Activated CD8-positive, alpha-beta T cell treated with anti-CD3 and anti-CD28 coated beads for 36 hours (primary cell): ENCODE measurements around the gene ZNF333. TPM values are rescaled to one million over a fixed set of nuclear protein-coding genes. Genes with fewer than 3 reads are reported as not detected.

Experiments
- ATAC-seq: fragments of 200-7000 bp; cut with Tn5 transposase; one replicate; pipeline ENCODE4 v1.10.0; 2021; ENCODE audit warnings: mild to moderate bottlenecking, moderate library complexity
- CTCF ChIA-PET: fragments of 350-600 bp; sonication (Branson Sonifier 250); formaldehyde crosslinking; loops from one replicate; lab custom pipeline; 2021; ENCODE audit warnings: antibody characterized with exemption; lab: Charles Lee
- POLR2A ChIA-PET: fragments of 350-600 bp; sonication (Branson Sonifier 250); formaldehyde crosslinking; loops from one replicate; lab custom pipeline; 2021; ENCODE audit warnings: antibody characterized with exemption; lab: Charles Lee
- DNase-seq: peaks from one replicate; pipeline ENCODE4 v3.0.0-alpha.2; 2020
- H3K27ac Mint-ChIP-seq: one replicate; pipeline ENCODE4 v1.8.0; 2021; ENCODE audit warnings: mild to moderate bottlenecking, mixed read lengths
- H3K27me3 Mint-ChIP-seq: one replicate; pipeline ENCODE4 v1.8.0; 2021; ENCODE audit warnings: mixed read lengths
- H3K36me3 Mint-ChIP-seq: one replicate; pipeline ENCODE4 v1.8.0; 2021; ENCODE audit warnings: low read depth, mixed read lengths
- H3K4me1 Mint-ChIP-seq: one replicate; pipeline ENCODE4 v1.8.0; 2021; ENCODE audit warnings: low read depth, mixed read lengths
- H3K4me3 Mint-ChIP-seq: one replicate; pipeline ENCODE4 v1.8.0; 2021; ENCODE audit warnings: mild to moderate bottlenecking, moderate library complexity, mixed read lengths
- H3K9me3 Mint-ChIP-seq: one replicate; pipeline ENCODE4 v1.8.0; 2021; ENCODE audit warnings: mixed read lengths
- intact Hi-C: fragments of 100-400 bp; cut with micrococcal nuclease; formaldehyde crosslinking; loops from one replicate; pipeline ENCODE4 v1.10.0; 2022
- total RNA-seq, 2 experiments: library from RNA; stranded (reverse); gene quantifications; one replicate each; pipeline ENCODE4 v1.2.3, GENCODE V29; 2021
- TF ChIP-seq, protein P1 (sequence below): fragments of 200-600 bp; IDR thresholded peaks from one replicate; pipeline ENCODE4 v1.8.0; 2022; ENCODE audit warnings: antibody characterized with exemption, mild to moderate bottlenecking

The ZNF333 gene
- total RNA-seq, 2 experiments from 2014 or later: 12.2 to 14.0 TPM

DNA sequence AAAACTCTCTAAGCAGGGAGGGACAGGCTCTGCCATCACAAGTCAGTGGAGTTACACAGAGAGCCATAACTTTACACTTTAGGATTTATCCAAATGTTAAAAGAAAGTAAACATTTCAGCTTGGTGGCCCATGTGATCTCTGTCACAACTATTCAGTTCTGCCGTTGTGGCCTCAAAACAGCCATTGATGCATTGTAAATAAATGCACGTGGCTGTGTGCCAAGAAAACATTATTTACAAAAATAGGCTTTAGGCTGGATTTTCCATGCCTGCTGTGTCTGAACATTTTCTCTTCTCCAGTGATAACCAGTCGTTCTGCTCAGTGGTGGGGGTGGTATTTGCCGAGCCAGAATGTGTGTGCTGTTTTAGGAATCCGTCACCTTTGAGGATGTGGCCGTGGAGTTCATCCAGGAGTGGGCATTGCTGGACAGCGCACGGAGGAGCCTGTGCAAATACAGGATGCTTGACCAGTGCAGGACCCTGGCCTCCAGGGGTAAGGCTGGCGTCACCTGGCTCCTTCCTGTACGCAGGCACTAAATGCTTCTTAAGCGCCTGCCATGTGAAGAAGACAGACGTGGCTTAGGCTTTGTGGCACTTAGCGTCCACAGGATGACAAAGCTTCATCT, 4.9 kb downstream of the ZNF333 start:
- no peaks in the 10 kb centered on the region for H3K27me3 Mint-ChIP-seq
- DNase-seq: no peak
- no peaks in the 10 kb centered on the region for H3K9me3 Mint-ChIP-seq
- intact Hi-C loops: no loop called here
- TF ChIP-seq, protein P1, sequence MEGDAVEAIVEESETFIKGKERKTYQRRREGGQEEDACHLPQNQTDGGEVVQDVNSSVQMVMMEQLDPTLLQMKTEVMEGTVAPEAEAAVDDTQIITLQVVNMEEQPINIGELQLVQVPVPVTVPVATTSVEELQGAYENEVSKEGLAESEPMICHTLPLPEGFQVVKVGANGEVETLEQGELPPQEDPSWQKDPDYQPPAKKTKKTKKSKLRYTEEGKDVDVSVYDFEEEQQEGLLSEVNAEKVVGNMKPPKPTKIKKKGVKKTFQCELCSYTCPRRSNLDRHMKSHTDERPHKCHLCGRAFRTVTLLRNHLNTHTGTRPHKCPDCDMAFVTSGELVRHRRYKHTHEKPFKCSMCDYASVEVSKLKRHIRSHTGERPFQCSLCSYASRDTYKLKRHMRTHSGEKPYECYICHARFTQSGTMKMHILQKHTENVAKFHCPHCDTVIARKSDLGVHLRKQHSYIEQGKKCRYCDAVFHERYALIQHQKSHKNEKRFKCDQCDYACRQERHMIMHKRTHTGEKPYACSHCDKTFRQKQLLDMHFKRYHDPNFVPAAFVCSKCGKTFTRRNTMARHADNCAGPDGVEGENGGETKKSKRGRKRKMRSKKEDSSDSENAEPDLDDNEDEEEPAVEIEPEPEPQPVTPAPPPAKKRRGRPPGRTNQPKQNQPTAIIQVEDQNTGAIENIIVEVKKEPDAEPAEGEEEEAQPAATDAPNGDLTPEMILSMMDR: no peak
- H3K36me3 Mint-ChIP-seq: peaks cover 25% of the 10 kb centered on the region
- ATAC-seq: no peak
- peaks cover 15% of the 10 kb centered on the region for H3K4me1 Mint-ChIP-seq
- H3K4me3 Mint-ChIP-seq: no peak overlapping the region
- ChIA-PET CTCF (interaction anchor here (1.1 to 2.6 kb wide), 2 partner anchors 122 to 138 kb away, joined by 3 to 13 read pairs; partner anchors contain the start of gene NDUFB7), POLR2A (no interaction called here)
- no peak overlapping the region for H3K27ac Mint-ChIP-seq

DNA sequence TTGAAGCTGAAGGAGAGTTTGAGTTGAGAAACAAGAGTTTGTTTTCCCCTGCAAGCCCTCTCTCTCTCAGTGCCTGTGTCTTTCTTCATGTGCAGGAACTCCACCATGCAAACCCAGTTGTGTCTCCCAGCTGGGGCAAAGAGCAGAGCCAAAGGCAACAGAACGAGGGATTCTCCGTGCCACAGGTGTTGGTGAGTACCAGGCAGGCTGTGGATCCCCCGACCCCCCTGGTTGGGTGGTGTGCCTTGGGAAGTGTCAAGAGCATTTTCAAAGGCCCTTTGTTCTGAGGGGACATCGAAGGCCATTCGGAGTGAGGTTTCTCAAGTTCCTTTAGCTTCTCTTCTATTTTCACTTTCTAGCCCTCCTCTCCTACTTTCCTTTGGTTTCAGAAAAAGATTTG, 5.6 kb downstream of the ZNF333 start:
- Mint-ChIP-seq H3K27ac (no peak overlapping the region), H3K27me3 (no peaks in the 10 kb centered on the region), H3K4me1 (peaks cover 13% of the 10 kb centered on the region), H3K4me3 (no peak overlapping the region), H3K9me3 (no peaks in the 10 kb centered on the region), H3K36me3 (peaks cover 30% of the 10 kb centered on the region)
- ATAC-seq: no peak
- TF ChIP-seq, protein P1: no peak
- intact Hi-C loops: no loop called here
- no peak for DNase-seq
- ChIA-PET POLR2A (no interaction called here), CTCF (interaction anchor here (0.7 to 2.6 kb wide), 3 partner anchors 9 to 139 kb away, joined by 3 to 13 read pairs (median 3); partner anchors contain the start of gene NDUFB7)

DNA sequence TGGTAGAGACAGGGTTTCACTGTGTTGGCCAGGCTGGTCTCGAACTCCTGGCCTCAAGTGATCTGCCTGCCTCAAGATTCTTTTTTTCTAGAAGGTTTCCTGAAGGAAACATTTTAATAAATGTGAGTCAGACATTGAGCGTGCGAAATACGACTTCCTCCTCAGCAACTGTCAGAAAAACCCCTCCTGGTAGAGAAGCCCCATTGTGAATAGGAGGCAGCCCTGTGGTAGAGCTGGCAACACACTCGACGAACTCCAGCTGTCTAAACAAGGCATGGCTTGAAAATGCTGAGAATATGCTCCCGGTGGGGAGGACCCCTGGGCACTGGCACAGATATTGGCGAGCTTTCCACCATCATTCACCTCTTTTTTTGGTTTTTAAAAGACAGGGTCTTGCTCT, 9.8 kb downstream of the ZNF333 start:
- intact Hi-C loops: no loop called here
- ATAC-seq: no peak
- Mint-ChIP-seq H3K36me3 (peaks cover 52% of the 10 kb centered on the region), H3K9me3 (no peaks in the 10 kb centered on the region), H3K4me1 (no peaks in the 10 kb centered on the region), H3K4me3 (no peak overlapping the region), H3K27ac (no peak overlapping the region), H3K27me3 (no peaks in the 10 kb centered on the region)
- TF ChIP-seq, protein P1: no peak
- ChIA-PET CTCF (no interaction called here), POLR2A (interaction anchor here (1.9 kb wide), 1 partner anchor 10 kb away, joined by 4 read pairs; the partner anchor contains the start of gene ZNF333)
- DNase-seq: no peak

DNA sequence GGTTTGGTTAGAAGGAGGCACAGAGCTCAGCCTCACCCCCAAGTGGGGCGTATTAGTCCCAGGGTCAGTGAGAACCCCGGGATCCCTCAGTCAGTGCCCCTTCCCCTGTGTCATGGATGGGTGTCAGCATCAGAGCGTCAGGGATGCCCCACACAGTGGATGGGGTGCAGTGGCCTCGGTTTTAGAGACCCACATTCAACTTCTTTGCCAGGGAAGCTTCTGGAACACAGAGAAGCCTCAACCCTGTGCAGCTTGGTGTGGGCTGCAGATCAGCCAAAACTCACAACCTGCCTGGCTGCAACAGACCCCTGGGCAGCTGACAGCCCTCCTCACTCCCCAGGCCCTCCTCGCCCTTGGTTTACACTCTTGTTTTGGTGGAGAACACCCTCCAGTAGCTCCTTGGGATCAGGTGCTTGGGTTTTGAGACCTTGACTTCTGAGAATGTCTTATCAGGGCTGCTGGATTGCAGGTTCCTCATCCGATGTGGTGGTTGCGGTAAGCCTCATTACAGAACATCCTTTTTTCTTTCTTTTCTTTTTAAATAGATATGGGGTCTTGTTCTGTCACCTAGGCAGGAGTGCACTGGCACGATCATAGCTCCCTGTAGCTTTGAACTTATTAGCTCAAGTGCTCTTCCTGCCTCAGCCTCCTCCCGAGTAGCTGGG, 11.0 kb downstream of the ZNF333 start:
- ChIA-PET POLR2A (interaction anchor here (0.5 to 1.9 kb wide), 4 partner anchors 11 to 657 kb away, joined by 3 to 4 read pairs (median 3); partner anchors contain the start of gene ZNF333), CTCF (interaction anchor here (0.6 kb wide), 1 partner anchor 126 kb away, joined by 3 read pairs; no protein-coding TSS in a partner anchor)
- intact Hi-C loops: no loop called here
- no peaks in the 10 kb centered on the region for H3K27me3 Mint-ChIP-seq
- H3K4me3 Mint-ChIP-seq: no peak overlapping the region
- no peak for DNase-seq
- H3K27ac Mint-ChIP-seq: no peak overlapping the region
- no peak for ATAC-seq
- H3K36me3 Mint-ChIP-seq: peaks cover 54% of the 10 kb centered on the region
- TF ChIP-seq, protein P1: no peak
- no peaks in the 10 kb centered on the region for H3K9me3 Mint-ChIP-seq
- no peaks in the 10 kb centered on the region for H3K4me1 Mint-ChIP-seq

DNA sequence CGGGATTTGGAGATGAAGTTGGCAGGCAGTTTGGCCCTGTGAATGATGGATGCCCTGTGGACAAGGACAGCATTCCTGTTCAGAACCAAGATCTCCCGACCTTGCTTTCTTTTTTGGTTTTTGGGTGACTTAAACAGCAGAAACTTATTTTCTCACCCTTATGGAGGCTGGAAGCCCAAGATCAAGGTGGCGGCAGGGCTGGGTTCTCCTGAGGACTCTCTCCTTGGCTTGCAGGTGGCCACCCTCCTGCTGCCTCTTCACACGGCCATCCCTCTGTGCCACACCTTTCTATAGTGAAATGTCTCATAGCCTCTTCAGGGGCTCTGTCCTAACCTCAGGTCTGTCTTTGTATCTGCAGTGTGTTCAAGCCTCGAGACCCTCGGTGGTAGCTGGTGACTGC, 14.0 kb downstream of the ZNF333 start:
- ATAC-seq: no peak
- no peak for DNase-seq
- intact Hi-C loops: no loop called here
- ChIA-PET CTCF (no interaction called here), POLR2A (no interaction called here)
- TF ChIP-seq, protein P1: no peak
- H3K9me3 Mint-ChIP-seq: no peaks in the 10 kb centered on the region
- peaks cover 66% of the 10 kb centered on the region for H3K36me3 Mint-ChIP-seq
- H3K27me3 Mint-ChIP-seq: no peaks in the 10 kb centered on the region
- H3K4me3 Mint-ChIP-seq: no peak overlapping the region
- H3K4me1 Mint-ChIP-seq: no peaks in the 10 kb centered on the region
- no peak overlapping the region for H3K27ac Mint-ChIP-seq
